Measurements from ENCODE around the gene TMEM92.

DNA sequence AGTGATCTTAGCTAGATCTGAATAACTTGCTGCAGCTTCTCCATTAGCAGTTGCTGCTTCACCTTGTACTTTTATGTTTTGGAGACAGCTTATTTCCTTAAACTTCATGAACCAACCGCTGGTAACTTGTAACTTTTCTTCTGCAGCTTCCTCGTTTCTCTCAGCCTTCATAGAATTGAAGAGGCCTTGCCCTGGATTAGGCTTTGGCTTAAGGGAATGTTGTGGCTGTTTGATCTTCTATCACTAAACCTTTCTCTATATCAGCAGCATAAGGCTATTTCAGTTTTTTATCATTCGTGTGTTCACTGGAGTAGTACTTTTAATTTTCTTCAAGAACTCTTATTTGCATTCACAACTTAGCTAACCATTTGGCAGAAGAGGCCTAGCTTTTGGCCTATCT lies 21.5 kb upstream of the TMEM92 start:
- TF ChIP-seq, protein P1, sequence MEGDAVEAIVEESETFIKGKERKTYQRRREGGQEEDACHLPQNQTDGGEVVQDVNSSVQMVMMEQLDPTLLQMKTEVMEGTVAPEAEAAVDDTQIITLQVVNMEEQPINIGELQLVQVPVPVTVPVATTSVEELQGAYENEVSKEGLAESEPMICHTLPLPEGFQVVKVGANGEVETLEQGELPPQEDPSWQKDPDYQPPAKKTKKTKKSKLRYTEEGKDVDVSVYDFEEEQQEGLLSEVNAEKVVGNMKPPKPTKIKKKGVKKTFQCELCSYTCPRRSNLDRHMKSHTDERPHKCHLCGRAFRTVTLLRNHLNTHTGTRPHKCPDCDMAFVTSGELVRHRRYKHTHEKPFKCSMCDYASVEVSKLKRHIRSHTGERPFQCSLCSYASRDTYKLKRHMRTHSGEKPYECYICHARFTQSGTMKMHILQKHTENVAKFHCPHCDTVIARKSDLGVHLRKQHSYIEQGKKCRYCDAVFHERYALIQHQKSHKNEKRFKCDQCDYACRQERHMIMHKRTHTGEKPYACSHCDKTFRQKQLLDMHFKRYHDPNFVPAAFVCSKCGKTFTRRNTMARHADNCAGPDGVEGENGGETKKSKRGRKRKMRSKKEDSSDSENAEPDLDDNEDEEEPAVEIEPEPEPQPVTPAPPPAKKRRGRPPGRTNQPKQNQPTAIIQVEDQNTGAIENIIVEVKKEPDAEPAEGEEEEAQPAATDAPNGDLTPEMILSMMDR (IDR thresholded peaks at IDR 0.05), result no peak
- no peak for TF ChIP-seq POLR2A (IDR thresholded peaks at IDR 0.05)
- TF ChIP-seq POLR2AphosphoS5 (IDR thresholded peaks at IDR 0.05), result no peak

Measured in breast epithelium (tissue), 3 donors.